ENCODE measurements around the gene ELK3. TPM values are rescaled to one million over a fixed set of nuclear protein-coding genes. Genes with fewer than 3 reads are reported as not detected.

The ELK3 gene
- total and polyA plus RNA-seq, 2 experiments from 2014 or later, result 5.5 to 8.3 TPM

DNA sequence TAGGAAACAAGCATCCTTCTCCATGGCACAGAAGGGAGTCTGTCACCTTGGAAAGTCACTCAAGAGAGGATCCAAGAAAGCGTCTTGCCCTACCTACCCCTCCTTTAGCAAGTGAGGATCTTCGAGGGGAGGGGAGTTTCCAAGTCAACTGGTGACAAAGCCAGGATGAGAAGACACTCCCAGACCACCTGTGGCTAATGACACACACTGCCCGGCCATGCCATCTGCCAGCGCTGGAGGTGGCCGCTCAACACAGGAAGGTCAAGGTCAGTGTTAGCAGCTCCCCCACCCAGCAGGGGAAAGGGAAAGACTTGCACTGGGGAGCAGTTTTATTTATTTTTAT lies 41.3 kb downstream of the ELK3 start:
- no peak overlapping the region for H3K4me2 ChIP-seq
- H3K79me2 ChIP-seq (replicated peaks; ENCODE audit: insufficient read depth), result no peaks in the 10 kb centered on the region
- no peaks in the 10 kb centered on the region for H3K9me2 ChIP-seq (ENCODE audit: insufficient read depth)
- H3K27ac ChIP-seq (ENCODE audit: low read depth), result no peak overlapping the region
- TF ChIP-seq JUNB (IDR thresholded peaks at IDR 0.05; ENCODE audit: unreplicated experiment), result no peak
- TF ChIP-seq, protein P1, sequence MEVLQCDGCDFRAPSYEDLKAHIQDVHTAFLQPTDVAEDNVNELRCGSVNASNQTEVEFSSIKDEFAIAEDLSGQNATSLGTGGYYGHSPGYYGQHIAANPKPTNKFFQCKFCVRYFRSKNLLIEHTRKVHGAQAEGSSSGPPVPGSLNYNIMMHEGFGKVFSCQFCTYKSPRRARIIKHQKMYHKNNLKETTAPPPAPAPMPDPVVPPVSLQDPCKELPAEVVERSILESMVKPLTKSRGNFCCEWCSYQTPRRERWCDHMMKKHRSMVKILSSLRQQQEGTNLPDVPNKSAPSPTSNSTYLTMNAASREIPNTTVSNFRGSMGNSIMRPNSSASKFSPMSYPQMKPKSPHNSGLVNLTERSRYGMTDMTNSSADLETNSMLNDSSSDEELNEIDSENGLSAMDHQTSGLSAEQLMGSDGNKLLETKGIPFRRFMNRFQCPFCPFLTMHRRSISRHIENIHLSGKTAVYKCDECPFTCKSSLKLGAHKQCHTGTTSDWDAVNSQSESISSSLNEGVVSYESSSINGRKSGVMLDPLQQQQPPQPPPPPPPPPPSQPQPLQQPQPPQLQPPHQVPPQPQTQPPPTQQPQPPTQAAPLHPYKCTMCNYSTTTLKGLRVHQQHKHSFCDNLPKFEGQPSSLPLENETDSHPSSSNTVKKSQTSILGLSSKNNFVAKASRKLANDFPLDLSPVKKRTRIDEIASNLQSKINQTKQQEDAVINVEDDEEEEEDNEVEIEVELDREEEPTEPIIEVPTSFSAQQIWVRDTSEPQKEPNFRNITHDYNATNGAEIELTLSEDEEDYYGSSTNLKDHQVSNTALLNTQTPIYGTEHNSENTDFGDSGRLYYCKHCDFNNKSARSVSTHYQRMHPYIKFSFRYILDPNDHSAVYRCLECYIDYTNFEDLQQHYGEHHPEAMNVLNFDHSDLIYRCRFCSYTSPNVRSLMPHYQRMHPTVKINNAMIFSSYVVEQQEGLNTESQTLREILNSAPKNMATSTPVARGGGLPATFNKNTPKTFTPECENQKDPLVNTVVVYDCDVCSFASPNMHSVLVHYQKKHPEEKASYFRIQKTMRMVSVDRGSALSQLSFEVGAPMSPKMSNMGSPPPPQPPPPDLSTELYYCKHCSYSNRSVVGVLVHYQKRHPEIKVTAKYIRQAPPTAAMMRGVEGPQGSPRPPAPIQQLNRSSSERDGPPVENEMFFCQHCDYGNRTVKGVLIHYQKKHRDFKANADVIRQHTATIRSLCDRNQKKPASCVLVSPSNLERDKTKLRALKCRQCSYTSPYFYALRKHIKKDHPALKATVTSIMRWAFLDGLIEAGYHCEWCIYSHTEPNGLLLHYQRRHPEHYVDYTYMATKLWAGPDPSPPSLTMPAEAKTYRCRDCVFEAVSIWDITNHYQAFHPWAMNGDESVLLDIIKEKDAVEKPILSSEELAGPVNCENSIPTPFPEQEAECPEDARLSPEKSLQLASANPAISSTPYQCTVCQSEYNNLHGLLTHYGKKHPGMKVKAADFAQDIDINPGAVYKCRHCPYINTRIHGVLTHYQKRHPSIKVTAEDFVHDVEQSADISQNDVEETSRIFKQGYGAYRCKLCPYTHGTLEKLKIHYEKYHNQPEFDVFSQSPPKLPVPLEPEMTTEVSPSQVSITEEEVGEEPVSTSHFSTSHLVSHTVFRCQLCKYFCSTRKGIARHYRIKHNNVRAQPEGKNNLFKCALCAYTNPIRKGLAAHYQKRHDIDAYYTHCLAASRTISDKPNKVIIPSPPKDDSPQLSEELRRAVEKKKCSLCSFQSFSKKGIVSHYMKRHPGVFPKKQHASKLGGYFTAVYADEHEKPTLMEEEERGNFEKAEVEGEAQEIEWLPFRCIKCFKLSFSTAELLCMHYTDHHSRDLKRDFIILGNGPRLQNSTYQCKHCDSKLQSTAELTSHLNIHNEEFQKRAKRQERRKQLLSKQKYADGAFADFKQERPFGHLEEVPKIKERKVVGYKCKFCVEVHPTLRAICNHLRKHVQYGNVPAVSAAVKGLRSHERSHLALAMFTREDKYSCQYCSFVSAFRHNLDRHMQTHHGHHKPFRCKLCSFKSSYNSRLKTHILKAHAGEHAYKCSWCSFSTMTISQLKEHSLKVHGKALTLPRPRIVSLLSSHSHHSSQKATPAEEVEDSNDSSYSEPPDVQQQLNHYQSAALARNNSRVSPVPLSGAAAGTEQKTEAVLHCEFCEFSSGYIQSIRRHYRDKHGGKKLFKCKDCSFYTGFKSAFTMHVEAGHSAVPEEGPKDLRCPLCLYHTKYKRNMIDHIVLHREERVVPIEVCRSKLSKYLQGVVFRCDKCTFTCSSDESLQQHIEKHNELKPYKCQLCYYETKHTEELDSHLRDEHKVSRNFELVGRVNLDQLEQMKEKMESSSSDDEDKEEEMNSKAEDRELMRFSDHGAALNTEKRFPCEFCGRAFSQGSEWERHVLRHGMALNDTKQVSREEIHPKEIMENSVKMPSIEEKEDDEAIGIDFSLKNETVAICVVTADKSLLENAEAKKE (CRISPR knock-in tag; IDR thresholded peaks at IDR 0.05), result no peak
- no peak for TF ChIP-seq ZNF331 (CRISPR knock-in tag; IDR thresholded peaks at IDR 0.05; ENCODE audit: low read depth)
- TF ChIP-seq POLR2AphosphoS5 (IDR thresholded peaks at IDR 0.05; ENCODE audit: low read depth), result no peak
- TF ChIP-seq CREB1 (CRISPR knock-in tag; IDR thresholded peaks at IDR 0.05; ENCODE audit: low read depth), result no peak
- TF ChIP-seq, protein P2, sequence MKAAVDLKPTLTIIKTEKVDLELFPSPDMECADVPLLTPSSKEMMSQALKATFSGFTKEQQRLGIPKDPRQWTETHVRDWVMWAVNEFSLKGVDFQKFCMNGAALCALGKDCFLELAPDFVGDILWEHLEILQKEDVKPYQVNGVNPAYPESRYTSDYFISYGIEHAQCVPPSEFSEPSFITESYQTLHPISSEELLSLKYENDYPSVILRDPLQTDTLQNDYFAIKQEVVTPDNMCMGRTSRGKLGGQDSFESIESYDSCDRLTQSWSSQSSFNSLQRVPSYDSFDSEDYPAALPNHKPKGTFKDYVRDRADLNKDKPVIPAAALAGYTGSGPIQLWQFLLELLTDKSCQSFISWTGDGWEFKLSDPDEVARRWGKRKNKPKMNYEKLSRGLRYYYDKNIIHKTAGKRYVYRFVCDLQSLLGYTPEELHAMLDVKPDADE (IDR thresholded peaks at IDR 0.05), result no peak
- TF ChIP-seq ZNF114 (CRISPR knock-in tag; IDR thresholded peaks at IDR 0.05), result no peak
- TF ChIP-seq EZH2phosphoT487 (IDR thresholded peaks at IDR 0.05; ENCODE audit: unreplicated experiment), result no peak
- no peak for TF ChIP-seq EZH2 (IDR thresholded peaks at IDR 0.05; ENCODE audit: low read depth, unreplicated experiment)
- TF ChIP-seq STAT1 (IDR thresholded peaks at IDR 0.05; ENCODE audit: unreplicated experiment), result no peak
- TF ChIP-seq, protein P3, sequence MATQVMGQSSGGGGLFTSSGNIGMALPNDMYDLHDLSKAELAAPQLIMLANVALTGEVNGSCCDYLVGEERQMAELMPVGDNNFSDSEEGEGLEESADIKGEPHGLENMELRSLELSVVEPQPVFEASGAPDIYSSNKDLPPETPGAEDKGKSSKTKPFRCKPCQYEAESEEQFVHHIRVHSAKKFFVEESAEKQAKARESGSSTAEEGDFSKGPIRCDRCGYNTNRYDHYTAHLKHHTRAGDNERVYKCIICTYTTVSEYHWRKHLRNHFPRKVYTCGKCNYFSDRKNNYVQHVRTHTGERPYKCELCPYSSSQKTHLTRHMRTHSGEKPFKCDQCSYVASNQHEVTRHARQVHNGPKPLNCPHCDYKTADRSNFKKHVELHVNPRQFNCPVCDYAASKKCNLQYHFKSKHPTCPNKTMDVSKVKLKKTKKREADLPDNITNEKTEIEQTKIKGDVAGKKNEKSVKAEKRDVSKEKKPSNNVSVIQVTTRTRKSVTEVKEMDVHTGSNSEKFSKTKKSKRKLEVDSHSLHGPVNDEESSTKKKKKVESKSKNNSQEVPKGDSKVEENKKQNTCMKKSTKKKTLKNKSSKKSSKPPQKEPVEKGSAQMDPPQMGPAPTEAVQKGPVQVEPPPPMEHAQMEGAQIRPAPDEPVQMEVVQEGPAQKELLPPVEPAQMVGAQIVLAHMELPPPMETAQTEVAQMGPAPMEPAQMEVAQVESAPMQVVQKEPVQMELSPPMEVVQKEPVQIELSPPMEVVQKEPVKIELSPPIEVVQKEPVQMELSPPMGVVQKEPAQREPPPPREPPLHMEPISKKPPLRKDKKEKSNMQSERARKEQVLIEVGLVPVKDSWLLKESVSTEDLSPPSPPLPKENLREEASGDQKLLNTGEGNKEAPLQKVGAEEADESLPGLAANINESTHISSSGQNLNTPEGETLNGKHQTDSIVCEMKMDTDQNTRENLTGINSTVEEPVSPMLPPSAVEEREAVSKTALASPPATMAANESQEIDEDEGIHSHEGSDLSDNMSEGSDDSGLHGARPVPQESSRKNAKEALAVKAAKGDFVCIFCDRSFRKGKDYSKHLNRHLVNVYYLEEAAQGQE (IDR thresholded peaks at IDR 0.05; ENCODE audit: unreplicated experiment), result no peak
- TF ChIP-seq, protein P4, sequence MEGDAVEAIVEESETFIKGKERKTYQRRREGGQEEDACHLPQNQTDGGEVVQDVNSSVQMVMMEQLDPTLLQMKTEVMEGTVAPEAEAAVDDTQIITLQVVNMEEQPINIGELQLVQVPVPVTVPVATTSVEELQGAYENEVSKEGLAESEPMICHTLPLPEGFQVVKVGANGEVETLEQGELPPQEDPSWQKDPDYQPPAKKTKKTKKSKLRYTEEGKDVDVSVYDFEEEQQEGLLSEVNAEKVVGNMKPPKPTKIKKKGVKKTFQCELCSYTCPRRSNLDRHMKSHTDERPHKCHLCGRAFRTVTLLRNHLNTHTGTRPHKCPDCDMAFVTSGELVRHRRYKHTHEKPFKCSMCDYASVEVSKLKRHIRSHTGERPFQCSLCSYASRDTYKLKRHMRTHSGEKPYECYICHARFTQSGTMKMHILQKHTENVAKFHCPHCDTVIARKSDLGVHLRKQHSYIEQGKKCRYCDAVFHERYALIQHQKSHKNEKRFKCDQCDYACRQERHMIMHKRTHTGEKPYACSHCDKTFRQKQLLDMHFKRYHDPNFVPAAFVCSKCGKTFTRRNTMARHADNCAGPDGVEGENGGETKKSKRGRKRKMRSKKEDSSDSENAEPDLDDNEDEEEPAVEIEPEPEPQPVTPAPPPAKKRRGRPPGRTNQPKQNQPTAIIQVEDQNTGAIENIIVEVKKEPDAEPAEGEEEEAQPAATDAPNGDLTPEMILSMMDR (conservative IDR thresholded peaks at IDR 0.05; ENCODE audit: low read depth in 2 of 2), result no peak
- TF ChIP-seq NANOG (IDR thresholded peaks at IDR 0.05; ENCODE audit: borderline replicate concordance), result no peak
- Mint-ChIP-seq H3K4me3 (no peak overlapping the region), H3K9me3 (no peaks in the 10 kb centered on the region), H3K4me1 (peaks cover 9% of the 10 kb centered on the region), H3K27me3 (ENCODE audit: insufficient read depth, low read depth, poor library complexity) (peaks cover 13% of the 10 kb centered on the region), H3K36me3 (ENCODE audit: low read depth) (no peaks in the 10 kb centered on the region), H3K27ac (peak overlapping the region; percentile 65; the same call in 1 of the 2 replicates)
- no peak overlapping the region for H2AFZ ChIP-seq
- DNase-seq (ENCODE audit: low spot score) (no peak), ATAC-seq (no peak)
- H4K20me1 ChIP-seq (replicated peaks; ENCODE audit: insufficient read depth), result peaks cover 3% of the 10 kb centered on the region; the same call in 1 of the 2 replicates
- H3K4me1 ChIP-seq (ENCODE audit: insufficient read depth), result no peaks in the 10 kb centered on the region
- no peaks in the 10 kb centered on the region for H3K27me3 ChIP-seq (ENCODE audit: insufficient read depth)
- H3F3A ChIP-seq (replicated peaks; ENCODE audit: low read depth), result no peaks in the 10 kb centered on the region
- no peaks in the 10 kb centered on the region for H3K36me3 ChIP-seq (ENCODE audit: insufficient read depth)
- H3K4me3 ChIP-seq, result no peak overlapping the region

Data from GM23338 (cell line).